GM18508 (cell line): ENCODE measurements around the gene COL6A3.

Experiments used
- ATAC-seq: cut with Tn5 transposase; IDR thresholded peaks from one replicate; pipeline ENCODE4 v1.9.1; 2021; ENCODE audit warnings: moderate number of reproducible peaks; ENCODE audit not compliant: insufficient read depth, unreplicated experiment

COL6A3 gene

GRCh38 chr2:237351796-237352195 is 62.2 kb downstream of the COL6A3 start:
- ATAC-seq = no peak

GRCh38 chr2:237351046-237351445 is 62.9 kb downstream of the COL6A3 start:
- no peak for ATAC-seq

GRCh38 chr2:237350597-237350996 is 63.4 kb downstream of the COL6A3 start:
- no peak for ATAC-seq

DNA sequence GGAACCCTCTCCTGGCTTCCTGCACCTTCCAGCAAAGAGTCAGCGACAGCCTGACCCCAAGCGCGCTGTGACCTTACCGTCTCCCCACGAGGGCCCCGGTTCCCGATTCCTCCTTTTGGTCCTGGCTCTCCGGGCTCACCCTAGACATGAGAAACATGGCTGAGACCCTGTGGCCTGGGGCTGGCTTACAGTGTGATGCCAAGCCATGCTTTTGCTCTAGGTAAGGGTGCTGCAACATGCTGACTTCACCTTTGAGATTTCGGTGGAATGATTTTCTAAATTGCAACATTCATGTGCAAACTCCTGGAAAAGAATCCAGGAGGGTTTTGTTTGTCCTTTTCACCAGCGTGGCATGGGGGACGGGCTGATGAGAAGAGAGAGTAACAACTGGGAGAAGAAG is 63.9 kb downstream of the COL6A3 start:
- no peak for ATAC-seq

DNA sequence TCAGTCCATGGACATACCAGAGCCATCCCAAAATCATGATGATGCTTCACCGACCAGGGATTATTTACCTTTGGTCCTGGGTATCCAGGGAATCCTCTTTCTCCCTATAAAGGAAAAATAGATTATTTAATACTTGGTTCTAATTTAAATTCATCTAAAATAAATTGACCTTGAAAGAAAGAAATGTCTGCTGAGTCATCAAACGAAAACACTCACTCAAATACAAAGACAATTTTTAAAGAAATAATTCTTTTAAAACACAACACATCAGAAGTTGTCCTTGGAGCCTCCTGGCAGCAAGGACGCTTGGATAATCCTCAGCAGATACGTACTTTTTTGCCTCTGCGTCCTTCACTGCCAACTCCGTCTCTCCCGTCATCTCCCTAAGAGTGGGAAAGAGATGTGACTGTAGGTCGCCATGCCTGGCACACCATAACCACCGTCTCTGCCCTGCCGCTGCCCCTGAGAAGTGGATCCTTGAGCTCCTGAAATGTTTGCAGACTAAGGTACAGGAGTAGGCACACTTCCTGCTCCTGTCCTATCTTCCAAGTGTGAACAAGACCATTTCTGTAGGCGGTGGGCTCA is 65.6 kb downstream of the COL6A3 start:
- ATAC-seq = no peak

GRCh38 chr2:237345891-237346640 is 67.9 kb downstream of the COL6A3 start:
- no peak for ATAC-seq

- no peak for ATAC-seq
These were observed 68.6 kb downstream of the COL6A3 start for GRCh38 chr2:237345411-237345810.

DNA sequence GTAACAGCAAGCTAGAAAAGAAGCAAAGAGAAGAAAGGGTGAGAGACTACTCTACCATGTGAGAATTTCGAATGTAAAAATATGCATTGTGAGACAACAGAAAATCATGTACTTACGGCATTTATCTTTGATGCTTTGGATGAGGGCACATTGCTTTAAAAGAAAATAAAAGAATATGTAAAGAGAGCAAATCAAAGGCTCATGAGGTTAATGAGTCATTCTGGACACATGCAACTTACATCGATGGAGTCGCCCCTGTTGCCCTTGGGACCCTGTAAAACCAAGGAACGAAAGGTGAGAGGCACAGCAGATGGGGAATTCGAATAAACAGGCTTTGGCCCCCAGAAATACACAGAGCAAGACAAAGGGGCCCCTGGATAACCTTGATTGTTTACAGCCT is 69.0 kb downstream of the COL6A3 start:
- no peak for ATAC-seq

GRCh38 chr2:237343993-237344392 is 70.0 kb downstream of the COL6A3 start:
- no peak for ATAC-seq

DNA sequence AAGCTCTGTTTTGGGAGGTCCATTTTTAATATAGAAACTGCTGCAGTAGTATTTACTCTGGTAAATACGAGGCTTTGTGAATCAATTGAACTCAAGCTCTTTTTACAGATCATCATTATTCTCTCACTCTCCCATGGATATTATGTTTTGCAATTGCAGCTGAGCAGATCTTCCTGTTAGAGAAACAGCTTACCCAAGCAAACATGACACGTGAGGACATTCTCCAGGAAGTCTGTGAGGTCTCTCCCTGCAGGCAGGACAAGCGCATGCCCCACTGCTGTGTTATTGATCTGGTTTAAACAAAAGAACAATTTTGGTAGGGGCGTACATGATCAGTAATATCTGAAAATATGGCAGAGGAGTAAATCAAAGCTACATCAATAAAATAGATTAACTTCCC is 72.1 kb downstream of the COL6A3 start:
- no peak for ATAC-seq

- no peak for ATAC-seq
These were observed 76.4 kb downstream of the COL6A3 start for GRCh38 chr2:237337586-237337985.

- ATAC-seq = no peak
These were observed 77.8 kb downstream of the COL6A3 start for GRCh38 chr2:237336131-237336530.

DNA sequence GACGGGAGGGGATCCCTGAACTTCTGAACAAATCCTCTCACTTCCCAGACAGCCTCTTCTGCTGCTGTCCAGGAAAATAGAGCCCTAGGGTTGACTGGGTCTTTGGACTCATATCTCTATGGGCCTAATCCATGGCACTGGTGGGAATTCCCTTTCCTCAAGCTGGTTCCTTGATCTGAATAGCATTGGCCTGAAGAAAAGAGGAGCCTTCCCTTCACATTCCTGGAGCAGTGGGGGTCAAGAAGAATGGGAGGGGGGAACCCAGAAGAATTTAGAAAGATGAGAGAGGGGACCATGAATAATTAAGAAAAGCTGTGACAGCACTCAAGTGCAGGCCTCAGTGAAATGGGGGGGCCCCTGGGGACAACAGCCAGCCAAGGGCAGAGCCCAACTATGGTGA is 80.2 kb downstream of the COL6A3 start:
- ATAC-seq = no peak

DNA sequence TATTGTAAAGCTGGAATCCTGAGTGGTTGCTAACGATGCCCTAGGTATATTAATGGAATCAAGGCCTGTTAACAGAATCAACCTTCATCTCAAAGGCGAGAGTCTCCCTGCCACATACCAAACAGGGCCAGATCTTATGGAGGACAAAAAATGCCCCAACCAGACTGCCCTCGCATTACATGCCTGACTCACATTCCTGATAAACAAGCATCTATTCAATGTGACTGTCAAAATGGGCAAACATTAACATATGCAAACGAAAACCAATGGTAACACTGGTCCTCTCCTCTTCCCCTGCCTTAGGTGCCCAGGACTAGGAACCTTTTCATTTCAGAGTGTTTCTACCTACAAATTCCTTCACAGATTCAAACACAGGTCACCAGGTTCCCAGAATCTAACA is 83.4 kb downstream of the COL6A3 start:
- ATAC-seq = no peak

DNA sequence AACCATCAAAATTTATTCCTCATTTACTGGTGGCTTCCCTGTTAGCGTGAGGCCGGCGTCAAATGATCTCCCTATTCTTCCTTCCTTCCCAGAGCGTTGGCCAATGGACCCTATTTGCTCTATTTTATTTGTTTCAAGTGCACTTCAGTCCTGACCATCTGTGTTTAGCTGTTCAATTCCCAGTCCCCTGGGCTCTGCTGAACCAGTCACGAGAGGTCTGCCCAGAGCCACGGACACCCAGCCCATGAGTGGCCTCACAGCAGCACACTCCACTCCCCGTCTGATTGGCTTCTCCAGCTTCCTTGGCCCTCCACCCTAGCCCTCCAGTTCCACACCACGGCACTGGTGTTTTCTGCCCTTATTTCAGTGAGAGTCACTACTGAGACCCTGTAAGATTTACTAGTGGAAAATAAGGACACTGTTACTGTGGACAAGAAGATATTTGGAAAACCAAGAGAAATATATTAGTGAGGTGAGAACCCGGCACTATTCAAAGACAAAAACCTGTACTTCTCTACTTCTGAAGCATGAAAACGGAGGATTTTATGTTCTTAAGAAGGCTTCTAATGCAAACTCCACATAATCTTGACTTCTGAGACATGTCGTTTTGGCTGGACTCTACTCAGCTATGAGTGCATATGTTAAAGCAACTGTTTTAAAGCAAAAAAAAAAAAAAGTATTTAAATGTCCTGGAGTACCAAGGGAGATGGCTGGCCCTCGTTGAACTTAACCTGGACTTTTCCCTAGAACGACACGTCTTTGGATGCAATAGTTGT is 86.6 kb downstream of the COL6A3 start:
- ATAC-seq = no peak

DNA sequence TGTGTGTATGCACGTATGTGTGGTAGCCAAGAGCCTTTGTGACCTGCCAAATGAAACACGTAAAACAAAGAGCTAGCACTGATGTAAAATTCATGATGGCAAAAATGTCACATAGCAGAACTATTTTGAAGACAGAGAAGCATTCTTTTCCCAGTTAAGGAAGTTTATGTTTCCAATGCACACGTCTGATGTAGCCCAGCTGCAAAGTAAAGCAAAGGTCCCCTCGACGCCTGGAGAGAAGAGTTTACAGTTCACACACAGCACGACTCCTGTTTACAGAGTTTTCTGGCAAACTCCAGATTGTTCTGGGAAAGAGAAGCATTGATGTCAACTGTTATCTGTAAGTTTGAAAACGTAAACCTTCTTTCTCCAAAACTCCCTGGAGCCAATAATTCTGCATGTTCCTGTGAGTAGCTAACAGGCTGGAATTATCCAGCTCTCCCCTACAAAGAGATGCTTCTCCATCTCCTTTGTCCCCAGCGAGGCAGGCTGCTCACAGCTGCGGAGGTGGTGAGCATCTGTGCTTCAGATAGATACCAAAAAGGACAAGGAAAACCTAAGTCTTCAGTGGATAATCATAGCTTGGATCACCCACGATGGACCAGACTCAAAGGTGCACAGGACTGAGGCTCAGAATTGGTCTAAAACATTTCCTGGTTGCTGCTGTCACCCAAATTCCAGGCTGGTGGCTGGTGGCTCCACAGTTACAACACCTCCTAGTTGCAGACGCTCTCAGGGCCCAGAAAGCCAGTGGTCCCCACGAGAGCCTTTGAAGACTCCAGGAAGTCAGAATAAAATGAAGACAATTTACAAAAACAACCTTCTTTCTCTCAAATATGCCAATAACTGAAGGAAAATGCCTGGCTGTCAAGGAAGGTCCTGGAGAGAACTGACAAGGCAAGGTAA is 87.4 kb downstream of the COL6A3 start:
- no peak for ATAC-seq

DNA sequence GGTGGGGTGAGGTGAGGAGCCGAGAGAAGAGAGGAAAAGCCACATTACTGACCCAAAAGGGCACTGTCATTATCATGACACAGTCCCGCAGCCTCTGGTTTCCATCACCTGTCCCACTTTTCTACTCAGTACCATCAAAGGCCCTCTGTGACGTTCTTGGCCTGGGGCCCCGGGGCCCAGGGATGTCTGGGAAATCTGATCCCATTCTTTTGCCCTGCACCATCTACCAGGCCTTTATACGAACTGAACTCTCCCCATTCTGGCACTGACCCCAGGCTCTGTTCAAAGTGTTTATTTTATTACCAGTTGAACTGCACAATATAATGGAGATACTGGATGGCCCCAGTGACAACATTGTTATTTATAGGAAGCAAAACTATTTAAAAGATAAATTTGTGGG is 89.1 kb downstream of the COL6A3 start:
- ATAC-seq = no peak

DNA sequence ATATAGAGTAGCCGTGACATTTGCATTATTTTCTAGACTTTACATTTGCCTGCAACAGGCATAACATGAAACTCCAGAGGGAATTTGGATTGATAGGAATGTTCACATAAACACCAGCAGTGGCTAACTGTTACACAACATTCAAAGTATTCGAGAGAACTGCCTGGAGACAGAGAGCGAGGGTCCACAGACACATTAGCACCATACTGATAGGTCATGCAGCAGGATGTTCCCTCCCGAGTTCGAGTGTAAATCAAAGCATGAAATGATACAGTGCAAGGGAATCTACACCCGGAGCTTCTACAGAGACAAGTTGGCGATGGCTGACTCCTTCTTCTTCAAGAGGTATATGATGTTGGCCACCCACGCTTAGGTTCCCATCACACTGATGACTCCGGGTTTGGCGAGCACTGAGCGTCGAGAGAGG is 89.5 kb downstream of the COL6A3 start:
- ATAC-seq = no peak

- ATAC-seq = no peak
These were observed 90.3 kb downstream of the COL6A3 start for GRCh38 chr2:237323656-237324055.

GRCh38 chr2:237322564-237322963 is 91.4 kb downstream of the COL6A3 start:
- no peak for ATAC-seq
